HG03565 (cell line): Measurements from ENCODE around the gene SMU1.
A peak's percentile ranks its signal among the peaks of the same experiment; 100 is the strongest.

Experiments used
- ATAC-seq: cut with Tn5 transposase; IDR thresholded peaks from one replicate; pipeline ENCODE4 v1.9.1; 2021; ENCODE audit warnings: mild to moderate bottlenecking, moderate library complexity; ENCODE audit not compliant: unreplicated experiment

SMU1 gene

DNA sequence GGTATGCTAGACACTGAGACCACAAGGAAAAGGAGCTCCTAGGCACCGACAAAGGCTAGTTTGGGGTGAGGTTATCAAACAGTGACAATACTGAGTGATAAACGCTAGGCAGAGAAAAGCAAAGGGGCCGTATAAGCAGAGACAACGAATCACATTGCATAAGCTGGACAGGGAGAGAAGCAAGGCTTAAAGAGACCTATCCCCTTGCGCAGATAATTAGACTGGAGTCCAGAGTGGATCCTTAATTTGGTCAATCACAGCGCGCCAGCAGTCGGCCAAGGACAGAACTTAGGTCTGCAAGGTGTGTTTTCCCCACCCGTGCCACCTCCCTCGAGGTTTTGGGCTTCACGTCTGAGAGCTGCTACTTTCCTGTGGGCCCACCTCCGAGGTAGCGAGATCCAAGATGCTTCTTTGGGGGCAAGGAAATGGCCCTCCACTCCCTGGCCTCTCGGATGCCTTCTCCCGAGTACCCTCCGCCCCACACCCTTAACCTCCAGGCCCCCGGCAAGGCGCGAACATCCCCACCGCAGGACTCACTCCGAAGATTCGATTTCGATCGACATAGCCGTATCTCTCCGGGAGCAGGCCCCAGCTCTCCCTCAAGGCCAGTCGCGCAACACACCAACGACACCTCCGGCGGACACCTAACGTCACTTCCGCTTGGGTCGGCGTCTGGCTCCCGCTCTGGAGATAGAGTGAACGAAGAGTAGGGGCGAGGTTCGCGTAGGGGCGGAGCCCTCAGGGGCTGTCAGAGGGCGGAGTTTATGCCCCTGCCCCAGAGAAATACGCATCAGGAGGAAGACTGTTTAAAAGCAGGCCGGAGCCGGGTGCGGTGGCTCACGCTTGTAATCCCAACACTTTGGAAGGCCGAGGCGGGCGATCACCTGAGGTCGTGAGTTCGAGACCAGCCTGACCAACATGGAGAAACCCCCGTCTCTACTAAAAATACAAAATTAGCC lies at the start of gene SMU1:
Gene SMU1, minus strand, starts transcription at position 629 of the 959 bp plus-strand sequence. Its CDS starts 66 bp downstream, at position 563.
- ATAC-seq, result peak; percentile 98

DNA sequence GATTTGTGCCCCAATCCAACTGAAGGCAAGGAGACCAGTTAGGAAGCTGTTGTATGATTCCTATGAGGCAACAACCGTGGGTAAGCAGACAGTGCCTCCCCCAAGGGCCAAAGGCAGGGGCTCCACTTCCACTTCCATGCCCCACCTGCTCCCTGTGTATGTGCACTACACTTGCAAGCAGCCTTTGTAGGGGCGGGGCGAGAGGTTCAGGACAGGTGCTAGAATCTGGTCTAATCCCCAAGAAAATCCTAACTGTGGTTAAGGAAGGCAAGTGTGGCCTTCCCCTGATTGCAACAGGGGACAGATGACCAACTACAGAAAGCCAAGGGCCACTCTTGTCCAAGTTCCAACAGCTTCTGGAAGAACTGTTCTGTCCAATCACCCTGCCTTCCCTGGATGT lies 49.0 kb upstream of the SMU1 start:
- no peak for ATAC-seq

DNA sequence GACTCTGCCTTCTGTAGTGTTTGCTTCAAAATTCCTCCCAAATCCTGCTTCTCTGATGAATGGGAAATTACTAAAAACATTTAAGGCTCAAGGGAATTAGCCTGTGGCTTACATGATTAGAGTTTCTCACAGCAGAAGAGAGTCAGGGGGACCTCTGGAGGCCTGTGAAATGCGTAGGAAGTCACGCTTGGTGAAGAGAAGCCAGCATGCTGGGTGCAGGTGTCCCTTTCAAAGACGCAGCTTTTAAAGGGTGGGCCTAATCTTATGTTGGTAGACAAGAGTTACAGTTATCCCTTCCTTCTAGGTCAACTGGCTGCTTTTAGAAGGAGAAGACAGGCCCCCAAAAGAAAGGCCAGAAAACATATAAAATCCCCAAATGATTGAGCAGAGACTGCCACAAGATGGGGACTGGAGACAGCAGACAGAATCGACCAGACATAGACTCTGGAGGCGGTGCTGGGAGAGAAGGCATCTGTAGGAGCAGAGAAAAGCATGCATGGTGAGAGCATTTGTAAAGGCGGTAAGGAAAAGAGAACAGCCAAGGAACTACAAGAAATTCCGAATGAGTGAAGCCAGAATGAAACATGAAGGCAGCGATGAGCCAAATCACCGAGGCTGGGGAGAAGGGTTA lies 48.4 kb upstream of the SMU1 start:
- no peak for ATAC-seq

GRCh38 chr9:33124046-33124445 lies 47.6 kb upstream of the SMU1 start:
- no peak for ATAC-seq

DNA sequence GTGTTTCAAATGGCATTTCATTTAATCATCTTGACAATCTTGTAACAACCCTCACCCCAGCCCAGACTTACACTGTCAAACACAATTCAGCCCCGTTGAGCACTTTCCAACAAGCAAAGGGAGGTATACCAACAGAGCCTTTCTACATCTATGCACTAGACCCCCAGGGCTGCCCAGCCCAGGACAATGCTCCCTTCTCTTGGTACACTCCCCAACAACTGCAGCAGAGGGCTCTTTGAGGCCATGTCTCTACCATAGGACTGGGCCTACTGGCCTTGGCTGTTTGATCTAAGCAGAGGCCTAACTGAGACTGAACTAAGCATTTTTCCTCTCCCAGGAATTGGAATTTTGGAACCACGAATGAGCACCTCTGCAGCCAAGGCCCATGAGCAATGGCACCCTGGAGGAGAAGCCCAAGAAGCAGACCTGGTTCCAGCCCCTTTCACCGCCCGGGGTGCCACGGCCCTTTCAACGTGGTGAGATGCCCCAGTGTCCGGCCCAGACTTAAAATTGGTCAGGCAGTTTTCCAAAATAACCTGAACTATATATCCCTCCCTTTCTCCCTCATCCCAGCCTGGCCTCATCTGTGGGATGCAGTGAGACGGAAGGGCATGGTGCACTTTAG lies 47.0 kb upstream of the SMU1 start:
- ATAC-seq, result no peak

DNA sequence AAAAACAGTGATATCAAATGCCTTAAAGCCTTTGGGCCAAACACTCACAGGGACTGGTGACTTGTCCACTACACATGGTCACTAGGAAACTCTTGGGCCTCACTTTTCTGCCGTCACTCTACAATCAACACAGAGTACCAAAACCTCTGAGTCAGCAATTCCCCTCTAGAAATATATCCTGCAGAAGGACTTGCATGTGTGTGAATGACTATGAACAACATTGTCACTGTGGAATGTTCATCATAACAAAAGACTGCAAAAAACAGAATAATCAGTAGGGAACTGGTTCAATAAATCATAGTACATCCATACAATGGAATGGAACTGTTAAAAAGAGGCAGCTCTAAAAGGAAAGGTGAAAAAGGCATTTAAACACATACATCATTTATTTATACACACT lies 44.1 kb upstream of the SMU1 start:
- no peak for ATAC-seq

- no peak for ATAC-seq
Observed at GRCh38 chr9:33117796-33118195, 41.3 kb upstream of the SMU1 start.

DNA sequence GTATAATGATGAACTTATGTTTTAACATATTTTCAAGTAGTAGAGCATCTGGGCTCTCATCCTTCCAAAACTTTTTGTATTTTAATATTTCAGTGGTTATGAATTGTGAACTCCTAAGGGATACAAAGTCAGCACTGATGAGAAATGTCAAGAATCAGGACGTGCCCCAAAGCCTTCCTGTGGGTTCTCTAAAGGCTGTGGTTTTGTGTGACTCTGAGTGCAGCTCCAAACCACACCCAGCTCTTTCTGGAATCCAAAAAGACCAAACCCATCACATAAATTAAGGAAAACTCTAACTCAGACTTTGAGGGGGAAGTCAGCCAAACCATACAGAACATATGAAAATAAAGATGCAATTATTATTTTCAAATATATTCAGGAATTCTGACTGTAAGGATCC lies 40.8 kb upstream of the SMU1 start:
- no peak for ATAC-seq

GRCh38 chr9:33116860-33117259 lies 40.4 kb upstream of the SMU1 start:
- peak; percentile 52 for ATAC-seq

- no peak for ATAC-seq
Observed at GRCh38 chr9:33114746-33115145, 38.3 kb upstream of the SMU1 start.

DNA sequence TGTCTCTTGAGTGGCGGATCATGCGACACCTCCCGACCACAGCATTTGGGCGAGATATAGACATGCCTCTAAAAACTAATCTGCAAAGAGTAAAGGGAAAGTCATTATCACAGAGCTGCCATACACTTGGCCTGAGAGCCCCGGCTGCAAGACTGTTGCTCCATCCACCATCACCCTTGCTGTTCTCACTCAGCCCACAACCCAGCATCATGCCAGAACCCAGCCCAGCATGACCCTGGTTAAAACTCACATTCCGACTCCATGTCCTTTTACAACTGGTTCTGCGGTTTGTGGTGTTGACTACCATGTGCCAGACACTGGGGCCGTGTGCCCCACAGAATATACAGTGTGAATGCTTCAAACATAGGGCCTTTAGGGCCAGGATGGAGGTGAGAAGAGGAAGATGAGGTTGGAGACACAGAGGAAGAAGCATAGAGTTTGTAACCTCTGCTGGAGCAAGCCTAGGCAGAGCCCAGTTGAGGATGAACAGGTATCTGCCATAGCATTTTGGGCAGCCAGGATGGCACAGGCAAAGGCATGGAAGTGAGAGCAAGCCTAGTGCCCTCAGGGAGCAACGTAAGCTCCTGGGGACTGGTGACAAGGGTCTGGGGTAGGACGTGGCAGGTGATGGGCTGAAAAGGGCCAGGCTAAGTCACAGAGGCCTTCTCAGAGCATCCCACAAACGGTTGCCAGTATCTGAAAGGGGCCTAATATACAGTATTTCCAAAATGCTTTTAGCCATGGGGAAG lies 37.5 kb upstream of the SMU1 start:
- ATAC-seq, result no peak

DNA sequence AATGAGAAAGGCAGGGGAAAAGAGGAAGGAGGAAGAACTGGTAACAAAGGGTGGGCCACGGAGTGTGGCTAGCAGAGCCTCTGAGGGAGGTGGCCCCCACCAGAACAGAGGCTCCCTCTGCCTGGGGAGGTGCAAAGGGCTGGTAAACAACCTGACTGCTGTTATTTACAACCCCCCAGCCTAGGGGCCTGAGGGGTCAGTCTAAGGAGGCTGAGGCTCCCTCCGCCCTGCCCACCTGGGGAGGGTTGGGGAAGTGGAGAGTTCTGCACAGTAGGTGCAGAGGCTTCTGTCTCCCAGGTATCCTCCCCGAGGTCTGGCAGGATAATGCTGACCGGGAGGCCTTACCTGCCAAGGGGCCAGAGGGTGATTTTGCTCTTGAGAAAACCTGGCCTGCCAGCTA lies 35.6 kb upstream of the SMU1 start:
- no peak for ATAC-seq

DNA sequence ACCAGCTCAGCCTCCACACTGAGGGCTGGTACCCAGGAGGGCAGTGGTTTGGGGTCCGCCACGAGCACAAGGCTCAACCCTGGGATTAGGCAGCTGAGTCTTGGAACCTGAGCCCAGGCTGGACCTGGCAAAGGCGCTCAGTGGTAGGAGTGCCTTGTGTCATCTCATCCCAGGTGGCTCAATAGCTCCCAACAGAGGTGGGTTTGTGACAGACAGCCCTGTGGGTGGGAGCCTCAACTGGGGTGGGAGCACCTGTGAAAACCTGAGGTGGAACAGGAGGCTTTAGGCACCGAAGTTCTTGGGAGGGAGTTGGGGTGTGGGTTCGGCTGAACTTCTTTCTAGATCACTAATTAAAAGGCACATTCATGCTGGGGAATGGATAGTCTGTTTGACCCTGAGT lies 35.2 kb upstream of the SMU1 start:
- no peak for ATAC-seq

GRCh38 chr9:33110686-33111085 lies 34.2 kb upstream of the SMU1 start:
- ATAC-seq, result no peak

GRCh38 chr9:33109850-33110595 lies 33.5 kb upstream of the SMU1 start:
- ATAC-seq, result no peak

DNA sequence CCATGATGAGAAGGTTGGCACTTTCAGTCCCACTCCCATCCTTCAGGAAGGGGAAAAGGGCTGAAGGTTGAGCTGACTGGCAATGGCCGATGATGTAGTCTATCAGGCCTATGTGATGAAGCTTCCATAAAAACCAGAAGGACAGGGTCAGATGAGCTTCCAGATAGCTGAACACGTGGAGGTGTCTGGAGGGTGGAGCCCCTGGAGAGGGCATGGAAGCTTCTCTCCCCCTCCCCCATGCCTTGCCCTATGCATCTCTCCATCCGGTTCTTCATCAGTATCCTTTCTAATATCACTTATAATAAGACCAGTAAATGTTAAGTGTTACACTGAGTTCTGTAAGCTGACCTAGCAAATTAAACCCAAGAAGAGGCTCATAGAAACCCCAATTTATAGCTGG lies 32.6 kb upstream of the SMU1 start:
- ATAC-seq, result no peak

DNA sequence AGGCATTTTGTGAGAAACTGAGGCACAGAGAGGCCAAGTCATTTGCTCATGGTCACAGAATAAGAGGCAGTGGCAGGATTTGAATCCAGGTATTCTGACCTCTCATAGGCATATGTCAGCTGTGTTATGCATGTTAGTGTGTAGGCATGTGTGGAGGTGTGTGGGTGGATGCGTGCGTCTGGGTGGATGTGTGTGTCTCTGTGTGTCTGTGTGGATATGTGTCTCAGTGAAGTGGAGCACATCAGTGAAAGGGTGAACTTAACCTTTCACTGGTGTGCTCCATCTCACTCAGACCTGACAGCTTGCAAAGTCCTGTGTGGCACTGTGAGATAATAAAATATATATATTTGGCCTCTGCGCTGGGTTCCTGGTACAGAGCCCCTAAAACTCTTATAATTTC lies 32.0 kb upstream of the SMU1 start:
- no peak for ATAC-seq

GRCh38 chr9:33107762-33108161 lies 31.3 kb upstream of the SMU1 start:
- no peak for ATAC-seq

DNA sequence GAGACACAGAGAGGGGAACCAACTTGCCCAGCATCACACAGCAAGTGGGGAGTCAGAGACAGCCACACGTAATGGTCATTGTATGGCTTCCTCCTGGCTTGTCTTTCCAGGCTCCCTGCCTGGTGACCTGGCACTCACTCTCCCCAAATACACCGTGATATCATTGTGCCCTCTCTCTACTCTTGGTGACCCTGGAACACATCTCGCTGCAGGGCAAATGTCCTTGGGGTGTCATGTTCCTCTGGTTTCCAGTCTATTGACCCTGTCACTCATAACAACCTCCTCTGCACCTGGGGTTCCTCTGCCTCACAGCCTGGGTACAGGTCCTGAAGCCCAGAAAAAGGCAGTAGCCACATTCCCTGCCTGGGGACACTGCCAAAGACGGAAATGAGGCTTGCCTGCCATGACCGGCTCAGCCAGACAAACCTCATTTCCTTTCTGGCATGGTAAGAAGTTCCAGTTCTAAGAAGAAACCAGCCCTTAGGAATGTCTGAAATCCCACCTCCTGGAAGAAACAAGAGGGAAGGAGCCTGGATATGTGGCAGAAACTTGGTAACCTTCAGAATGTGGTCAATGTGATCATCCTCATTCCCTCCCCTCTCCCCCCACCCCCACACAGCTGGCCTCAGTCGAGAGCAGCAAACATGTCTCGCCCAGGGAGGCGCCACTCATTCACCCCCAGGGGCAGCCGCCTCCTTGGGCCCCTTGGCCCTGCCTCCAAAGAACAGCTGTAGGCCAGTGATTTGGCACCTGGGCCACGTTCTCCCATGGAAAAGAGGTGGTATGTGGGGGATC lies 30.6 kb upstream of the SMU1 start:
- ATAC-seq, result no peak

DNA sequence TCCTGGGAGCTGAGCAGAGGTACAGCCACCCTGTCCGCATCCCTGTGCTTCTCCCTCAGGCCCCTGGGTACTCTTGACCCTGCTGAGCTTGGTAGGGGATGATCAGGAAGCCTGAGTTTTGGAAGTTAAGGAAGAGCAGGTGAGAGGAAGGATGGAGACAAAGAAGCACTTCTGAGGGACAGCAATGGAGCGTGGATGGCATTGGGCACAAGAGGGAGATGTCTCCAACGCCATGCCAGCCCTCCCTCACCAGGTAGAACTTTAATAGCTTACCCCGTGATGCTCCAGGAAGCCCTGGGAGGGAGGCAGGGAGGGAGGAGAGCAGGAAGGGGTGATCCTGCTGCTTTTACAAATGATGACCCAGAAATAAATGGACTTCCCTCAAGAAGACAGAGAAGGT lies 29.9 kb upstream of the SMU1 start:
- no peak for ATAC-seq
